ENCODE results near the gene NEURL4. TPM values are rescaled to one million over a fixed set of nuclear protein-coding genes. Genes with fewer than 3 reads are reported as not detected.

NEURL4 gene
- total and polyA plus RNA-seq, 4 donors = 0.76 to 14.2 (median 7.3) TPM

- no peak for TF ChIP-seq REST (IDR thresholded peaks at IDR 0.05)
These were observed 39.7 kb downstream of the NEURL4 start (continued) for GRCh38 chr17:7289256-7290032.

- H3K4me1 ChIP-seq (ENCODE audit: control insufficient read depth in 4 of 4, insufficient read depth in 4 of 4, low read length in 3 of 4) = peaks cover 8 to 17% (median 13%) of the 10 kb centered on the region in 4 donors
- H3K27me3 ChIP-seq (ENCODE audit: control insufficient read depth in 4 of 4, insufficient read depth in 4 of 4, low read length in 3 of 4) = no peaks in the 10 kb centered on the region
- H3K9ac ChIP-seq (ENCODE audit: low read depth in 1 of 2, low read length in 2 of 2) = no peak overlapping the region
- H3K4me3 ChIP-seq (ENCODE audit: low read depth in 1 of 3, low read length in 3 of 3) = no peak overlapping the region
- no peak overlapping the region for H3K27ac ChIP-seq (ENCODE audit: low read depth in 1 of 2, low read length in 2 of 2)
- TF ChIP-seq FOXA1 (IDR thresholded peaks at IDR 0.05) (no peak), SP1 (IDR thresholded peaks at IDR 0.05) (no peak), RXRA (IDR thresholded peaks at IDR 0.05) (no peak), YY1 (IDR thresholded peaks at IDR 0.05) (no peak), HNF4A (conservative IDR thresholded peaks at IDR 0.05) (no peak), FOXA2 (IDR thresholded peaks at IDR 0.05) (no peak), EGR1 (IDR thresholded peaks at IDR 0.05; ENCODE audit: low read depth in 2 of 2) (no peak), TAF1 (conservative IDR thresholded peaks at IDR 0.05) (no peak), JUND (IDR thresholded peaks at IDR 0.05) (no peak), MAX (IDR thresholded peaks at IDR 0.05) (no peak), ZBTB33 (IDR thresholded peaks at IDR 0.05) (no peak), ATF3 (IDR thresholded peaks at IDR 0.05) (no peak), REST (IDR thresholded peaks at IDR 0.05) (no peak), CTCF (IDR thresholded peaks at IDR 0.05; ENCODE audit: low read depth, low read length, missing input control) (no peak)
- no peaks in the 10 kb centered on the region for H3K36me3 ChIP-seq (ENCODE audit: control insufficient read depth in 4 of 4, insufficient read depth in 3 of 4, low read depth in 1 of 4, low read length in 3 of 4)
- H3K9me3 ChIP-seq (ENCODE audit: control insufficient read depth in 4 of 4, low read length in 3 of 4) = no peaks in the 10 kb centered on the region
- DNase-seq (ENCODE audit: low spot score) = no peak
- 94% methylated on average over 12 of the region's 12 CpGs for whole genome bisulfite sequencing
These were observed 43.5 kb downstream of the NEURL4 start for GRCh38 chr17:7285679-7286078.

Data from liver (tissue), 9 donors.